Glutamatergic neuron (in vitro differentiated cells): Measurements from ENCODE around the gene STRIP2. TPM values are rescaled to one million over a fixed set of nuclear protein-coding genes. Genes with fewer than 3 reads are reported as not detected.

Experiments used
- DNase-seq: peaks from one replicate; pipeline ENCODE4 v3.0.0; 2022
- H3K27ac Mint-ChIP-seq: one replicate; pipeline ENCODE4 v1.8.0; 2020; ENCODE audit warnings: mild to moderate bottlenecking, mixed read lengths, inconsistent platforms; ENCODE audit not compliant: unreplicated experiment
- H3K27me3 Mint-ChIP-seq: one replicate; pipeline ENCODE4 v1.8.0; 2020; ENCODE audit warnings: mild to moderate bottlenecking, moderate library complexity, mixed read lengths, inconsistent platforms; ENCODE audit not compliant: unreplicated experiment
- H3K36me3 Mint-ChIP-seq: one replicate; pipeline ENCODE4 v1.8.0; 2020; ENCODE audit warnings: mild to moderate bottlenecking, mixed read lengths, inconsistent platforms; ENCODE audit not compliant: unreplicated experiment
- H3K4me1 Mint-ChIP-seq: one replicate; pipeline ENCODE4 v1.8.0; 2020; ENCODE audit warnings: mild to moderate bottlenecking, low read depth, mixed read lengths, inconsistent platforms; ENCODE audit not compliant: unreplicated experiment
- H3K4me3 Mint-ChIP-seq: one replicate; pipeline ENCODE4 v1.8.0; 2020; ENCODE audit warnings: mild to moderate bottlenecking, mixed read lengths, inconsistent platforms; ENCODE audit not compliant: unreplicated experiment
- H3K9me3 Mint-ChIP-seq: one replicate; pipeline ENCODE4 v1.8.0; 2020; ENCODE audit warnings: mild to moderate bottlenecking, moderate library complexity, mixed read lengths, inconsistent platforms; ENCODE audit not compliant: unreplicated experiment
- total RNA-seq: library from RNA; stranded (reverse); fragmentation: NEBNext Ultra II Directional; extraction: Animal tissue kit (Norgen Biotek cat#: 25700); gene quantifications from one replicate; pipeline ENCODE4 v1.2.1, GENCODE V29; 2021; ENCODE audit not compliant: unreplicated experiment
- TF ChIP-seq, protein P1 (sequence below): fragments of 200-600 bp; sonication (generic); IDR thresholded peaks from one replicate; pipeline ENCODE4 v1.5.0; 2021; ENCODE audit not compliant: partially characterized antibody, unreplicated experiment

STRIP2 gene
- total RNA-seq, 1 donor from 2014 or later: 3.3 TPM

GRCh38 chr7:129535896-129536295, 101.7 kb downstream of the STRIP2 start:
- H3K9me3 Mint-ChIP-seq: peaks cover 4% of the 10 kb centered on the region
- no peaks in the 10 kb centered on the region for H3K27me3 Mint-ChIP-seq

GRCh38 chr7:129536323-129536722, 102.1 kb downstream of the STRIP2 start:
- Mint-ChIP-seq H3K27me3 (no peaks in the 10 kb centered on the region), H3K4me3 (no peak overlapping the region), H3K27ac (no peak overlapping the region), H3K36me3 (no peaks in the 10 kb centered on the region), H3K9me3 (peaks cover 4% of the 10 kb centered on the region), H3K4me1 (no peaks in the 10 kb centered on the region)
- no peak for DNase-seq
- TF ChIP-seq, protein P1, sequence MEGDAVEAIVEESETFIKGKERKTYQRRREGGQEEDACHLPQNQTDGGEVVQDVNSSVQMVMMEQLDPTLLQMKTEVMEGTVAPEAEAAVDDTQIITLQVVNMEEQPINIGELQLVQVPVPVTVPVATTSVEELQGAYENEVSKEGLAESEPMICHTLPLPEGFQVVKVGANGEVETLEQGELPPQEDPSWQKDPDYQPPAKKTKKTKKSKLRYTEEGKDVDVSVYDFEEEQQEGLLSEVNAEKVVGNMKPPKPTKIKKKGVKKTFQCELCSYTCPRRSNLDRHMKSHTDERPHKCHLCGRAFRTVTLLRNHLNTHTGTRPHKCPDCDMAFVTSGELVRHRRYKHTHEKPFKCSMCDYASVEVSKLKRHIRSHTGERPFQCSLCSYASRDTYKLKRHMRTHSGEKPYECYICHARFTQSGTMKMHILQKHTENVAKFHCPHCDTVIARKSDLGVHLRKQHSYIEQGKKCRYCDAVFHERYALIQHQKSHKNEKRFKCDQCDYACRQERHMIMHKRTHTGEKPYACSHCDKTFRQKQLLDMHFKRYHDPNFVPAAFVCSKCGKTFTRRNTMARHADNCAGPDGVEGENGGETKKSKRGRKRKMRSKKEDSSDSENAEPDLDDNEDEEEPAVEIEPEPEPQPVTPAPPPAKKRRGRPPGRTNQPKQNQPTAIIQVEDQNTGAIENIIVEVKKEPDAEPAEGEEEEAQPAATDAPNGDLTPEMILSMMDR: no peak

More at GRCh38 chr7:129535896-129536295, 101.7 kb downstream of the STRIP2 start:
- DNase-seq: no peak
- Mint-ChIP-seq H3K4me1 (no peaks in the 10 kb centered on the region), H3K4me3 (no peak overlapping the region), H3K36me3 (no peaks in the 10 kb centered on the region), H3K27ac (no peak overlapping the region)
- TF ChIP-seq, protein P1: no peak

Other genes with a start within 250 kb of the STRIP2 start
- gene SMO, start 245.8 kb upstream of the STRIP2 start, total RNA-seq: 5.9 TPM
- 16.8 TPM for gene AHCYL2, start 209.4 kb upstream of the STRIP2 start, total RNA-seq
- gene SMKR1, start 68.1 kb downstream of the STRIP2 start, total RNA-seq: 0.98 TPM
- 16.4 TPM for gene NRF1, start 177.3 kb downstream of the STRIP2 start, total RNA-seq